HG02870 (cell line): ENCODE measurements around the gene DOCK4.
"Not testable (repeated sequence)": the region's sequence is repeated elsewhere in the genome, so short reads cannot be mapped to it uniquely, and the experiment has no call there.

Experiments
- ATAC-seq: cut with Tn5 transposase; IDR thresholded peaks from one replicate; pipeline ENCODE4 v1.9.1; 2021; ENCODE audit warnings: mild to moderate bottlenecking, moderate library complexity; ENCODE audit not compliant: unreplicated experiment

The DOCK4 gene

GRCh38 chr7:112206238-112206990, at the start of gene DOCK4, which contains the start of gene ZNF277:
Gene DOCK4, minus strand, starts transcription at chr7:112206399. Its CDS starts 261 bp downstream, at chr7:112206138.
Gene ZNF277, plus strand, starts transcription at chr7:112206695. Its CDS starts 22 bp downstream, at chr7:112206717.
- peak; percentile 94 for ATAC-seq

- ATAC-seq = no peak
These were observed 49.2 kb upstream of the DOCK4 start for GRCh38 chr7:112255388-112255720.

- no peak for ATAC-seq
These were observed 48.6 kb upstream of the DOCK4 start for GRCh38 chr7:112254709-112255387.

DNA sequence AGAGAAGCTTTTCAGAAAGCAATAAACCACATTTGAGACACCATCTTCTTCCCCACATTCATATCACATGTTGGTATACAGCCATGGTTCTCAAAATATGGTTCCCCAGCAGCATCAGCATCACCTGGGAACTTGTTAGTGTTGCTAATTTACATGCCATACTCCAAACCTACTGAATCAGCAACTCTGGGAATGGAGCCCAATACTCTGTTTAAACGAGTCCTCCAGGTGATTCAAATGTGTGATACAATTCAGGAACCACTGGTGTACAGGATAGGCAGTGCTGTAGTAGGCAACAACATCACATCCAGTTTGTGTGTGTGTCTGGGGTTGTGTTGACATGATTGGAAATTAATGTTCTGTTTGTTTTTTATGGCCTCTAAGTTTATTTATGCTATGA, 48.0 kb upstream of the DOCK4 start:
- ATAC-seq = no peak

DNA sequence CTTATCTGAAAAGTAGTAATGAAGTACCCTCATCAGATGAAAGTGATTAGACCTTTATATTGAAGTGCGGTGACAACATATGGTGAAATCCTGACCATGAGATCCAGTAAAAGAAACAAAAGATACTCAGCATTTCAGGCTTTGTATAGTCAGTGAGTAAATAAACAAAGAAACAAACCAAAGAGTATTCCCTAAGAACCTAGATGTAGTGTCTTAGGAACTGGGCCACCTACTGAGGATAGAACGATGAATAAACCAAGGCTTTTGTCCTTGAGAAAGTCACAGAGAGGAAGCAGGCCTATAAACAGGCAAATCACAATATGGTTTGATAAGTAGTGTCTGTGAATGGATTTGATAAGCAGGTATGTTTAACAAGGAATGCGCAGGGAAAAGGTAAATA, 46.5 kb upstream of the DOCK4 start:
- ATAC-seq = no peak

GRCh38 chr7:112252141-112252540, 45.9 kb upstream of the DOCK4 start:
- ATAC-seq = no peak

GRCh38 chr7:112249967-112250366, 43.8 kb upstream of the DOCK4 start:
- not testable (repeated sequence) for ATAC-seq

- ATAC-seq = no peak
These were observed 42.4 kb upstream of the DOCK4 start for GRCh38 chr7:112248598-112248997.

DNA sequence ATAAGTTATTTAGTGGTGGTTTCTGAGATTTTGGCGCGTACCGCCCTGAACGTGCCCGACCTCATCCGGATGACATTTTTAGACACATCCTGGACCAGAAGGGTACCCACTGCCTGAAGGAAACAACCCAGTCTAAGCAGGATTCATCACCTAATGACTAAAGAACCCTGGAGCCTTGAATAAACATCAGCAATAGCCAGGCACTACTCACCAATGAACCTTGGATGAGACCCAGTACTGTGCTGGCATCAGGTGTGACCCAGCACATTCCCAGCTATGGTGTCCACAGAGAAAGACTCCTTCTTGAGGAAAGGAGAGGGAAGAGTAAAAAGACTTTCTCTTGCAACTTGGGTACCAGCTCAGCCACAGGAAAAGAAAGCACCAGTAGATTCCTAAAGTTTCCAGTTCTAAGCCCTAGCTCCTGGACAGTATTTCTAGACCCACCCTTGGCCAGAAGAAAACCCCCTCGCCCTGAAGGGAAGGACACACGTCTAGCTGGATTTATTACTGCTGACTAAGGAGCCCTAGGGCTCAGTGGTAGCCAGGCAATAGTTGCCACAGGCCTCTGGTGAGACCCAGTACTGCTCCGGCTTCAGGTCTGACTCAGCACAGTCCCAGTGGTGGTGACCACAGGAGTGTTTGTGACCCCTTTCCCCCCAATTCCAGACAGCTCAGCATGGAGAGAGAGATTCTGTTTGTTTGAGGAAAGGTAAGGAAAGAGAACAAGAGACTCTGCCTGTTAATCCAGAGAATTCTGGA, 32.8 kb upstream of the DOCK4 start:
- no peak for ATAC-seq

GRCh38 chr7:112238330-112238729, 32.1 kb upstream of the DOCK4 start:
- ATAC-seq = no peak

- ATAC-seq = no peak
These were observed 30.4 kb upstream of the DOCK4 start for GRCh38 chr7:112236597-112236996.

GRCh38 chr7:112234147-112234546, 27.9 kb upstream of the DOCK4 start:
- ATAC-seq = no peak

DNA sequence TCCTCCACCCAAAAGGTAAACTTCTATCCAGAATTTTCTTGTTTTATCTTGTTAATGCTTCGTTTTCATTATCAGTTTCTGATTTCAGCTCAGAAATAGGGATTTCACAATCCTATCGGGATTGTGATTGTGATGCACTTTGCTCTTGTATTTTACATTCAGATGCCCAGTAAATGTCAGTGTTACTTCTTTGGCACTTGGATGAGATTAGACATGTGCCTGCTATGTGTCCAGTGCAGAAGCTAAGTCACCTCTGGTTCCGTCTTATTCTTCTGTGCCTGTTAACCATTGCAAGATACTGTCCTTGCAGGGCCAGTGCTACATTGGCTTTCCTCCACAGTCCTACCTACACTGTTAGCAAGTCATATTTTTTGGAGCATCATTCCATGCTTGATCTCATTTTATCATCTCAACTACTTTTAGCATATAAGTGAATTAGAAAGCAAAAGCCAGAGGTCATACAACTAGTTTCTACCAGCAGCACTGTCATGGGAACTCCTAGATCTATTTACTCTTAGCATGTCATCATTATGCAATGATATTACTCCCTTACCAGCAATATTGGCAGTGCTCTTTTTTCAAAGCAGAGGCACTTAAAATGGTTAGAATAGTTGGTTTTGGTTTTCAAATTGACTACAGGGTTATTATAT, 27.0 kb upstream of the DOCK4 start:
- ATAC-seq = no peak

- ATAC-seq = no peak
These were observed 26.2 kb upstream of the DOCK4 start for GRCh38 chr7:112232212-112232978.

DNA sequence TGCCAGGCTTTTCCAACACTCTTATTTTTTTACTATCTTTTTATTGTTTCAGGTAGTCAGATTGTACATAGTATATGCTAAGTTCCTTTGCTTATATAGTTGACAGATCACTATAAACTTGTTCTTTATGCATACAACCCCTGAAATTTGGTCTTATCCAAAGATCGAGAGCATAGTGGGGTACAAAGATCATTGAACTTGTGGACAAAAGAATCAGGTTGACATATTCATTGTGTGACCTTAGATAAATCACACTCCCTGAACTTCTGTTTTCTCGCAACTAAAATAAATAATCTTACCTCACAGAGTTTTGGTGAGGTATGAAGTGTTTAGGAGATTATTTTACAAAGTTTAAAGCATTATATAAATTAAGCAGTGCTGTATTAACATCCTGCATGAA, 22.4 kb upstream of the DOCK4 start:
- no peak for ATAC-seq

DNA sequence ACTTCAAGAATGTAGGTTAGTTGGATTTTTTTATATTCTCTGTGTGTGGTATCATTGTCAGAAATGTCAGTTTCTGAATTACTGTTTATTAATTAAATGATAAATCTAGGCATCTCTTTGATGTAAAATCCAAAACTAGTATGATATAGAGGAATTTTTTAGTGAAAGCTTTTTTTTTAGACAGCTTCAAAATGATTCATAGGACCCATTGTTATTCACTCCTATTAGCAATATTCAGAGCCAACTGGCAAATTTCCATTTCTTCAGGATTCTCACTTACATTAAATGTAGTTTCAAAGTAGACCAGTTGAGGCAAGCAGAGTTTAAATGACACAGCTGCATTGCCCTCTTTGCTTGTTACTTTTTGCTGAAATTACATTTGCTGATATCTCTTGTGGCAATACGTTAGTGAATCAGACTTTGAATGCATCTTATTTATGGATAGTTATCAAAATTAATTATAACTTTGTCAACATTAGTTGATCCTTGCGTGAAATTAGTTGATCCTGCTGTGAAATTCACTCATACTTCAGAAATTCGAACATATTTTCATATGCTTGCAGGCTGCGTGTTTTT, 20.6 kb upstream of the DOCK4 start:
- no peak for ATAC-seq

GRCh38 chr7:112225006-112225405, 18.8 kb upstream of the DOCK4 start:
- no peak for ATAC-seq

DNA sequence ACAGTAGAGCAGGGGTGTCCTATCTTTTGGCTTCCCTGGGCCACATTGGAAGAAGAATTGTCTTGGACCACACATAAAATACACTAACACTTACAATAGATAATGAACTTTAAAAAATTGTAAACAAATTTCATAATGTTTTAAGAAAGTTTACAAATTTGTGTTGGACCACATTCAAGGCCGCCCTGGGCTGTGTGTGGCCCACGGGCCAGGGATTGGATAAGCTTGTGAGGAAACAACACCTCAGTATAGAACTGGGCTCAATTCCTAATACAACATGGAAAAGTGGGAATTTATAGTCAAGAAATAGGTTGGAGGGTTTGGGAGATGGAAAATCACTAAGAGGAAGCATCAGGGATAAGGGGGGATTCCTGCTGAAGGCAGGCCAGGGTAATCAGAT, 18.0 kb upstream of the DOCK4 start:
- ATAC-seq = no peak

- no peak for ATAC-seq
These were observed 17.1 kb upstream of the DOCK4 start for GRCh38 chr7:112223310-112223709.

GRCh38 chr7:112220877-112221434, 14.8 kb upstream of the DOCK4 start:
- no peak for ATAC-seq
